Measurements from ENCODE around the gene APMAP.

APMAP gene, protein sequence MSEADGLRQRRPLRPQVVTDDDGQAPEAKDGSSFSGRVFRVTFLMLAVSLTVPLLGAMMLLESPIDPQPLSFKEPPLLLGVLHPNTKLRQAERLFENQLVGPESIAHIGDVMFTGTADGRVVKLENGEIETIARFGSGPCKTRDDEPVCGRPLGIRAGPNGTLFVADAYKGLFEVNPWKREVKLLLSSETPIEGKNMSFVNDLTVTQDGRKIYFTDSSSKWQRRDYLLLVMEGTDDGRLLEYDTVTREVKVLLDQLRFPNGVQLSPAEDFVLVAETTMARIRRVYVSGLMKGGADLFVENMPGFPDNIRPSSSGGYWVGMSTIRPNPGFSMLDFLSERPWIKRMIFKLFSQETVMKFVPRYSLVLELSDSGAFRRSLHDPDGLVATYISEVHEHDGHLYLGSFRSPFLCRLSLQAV

DNA sequence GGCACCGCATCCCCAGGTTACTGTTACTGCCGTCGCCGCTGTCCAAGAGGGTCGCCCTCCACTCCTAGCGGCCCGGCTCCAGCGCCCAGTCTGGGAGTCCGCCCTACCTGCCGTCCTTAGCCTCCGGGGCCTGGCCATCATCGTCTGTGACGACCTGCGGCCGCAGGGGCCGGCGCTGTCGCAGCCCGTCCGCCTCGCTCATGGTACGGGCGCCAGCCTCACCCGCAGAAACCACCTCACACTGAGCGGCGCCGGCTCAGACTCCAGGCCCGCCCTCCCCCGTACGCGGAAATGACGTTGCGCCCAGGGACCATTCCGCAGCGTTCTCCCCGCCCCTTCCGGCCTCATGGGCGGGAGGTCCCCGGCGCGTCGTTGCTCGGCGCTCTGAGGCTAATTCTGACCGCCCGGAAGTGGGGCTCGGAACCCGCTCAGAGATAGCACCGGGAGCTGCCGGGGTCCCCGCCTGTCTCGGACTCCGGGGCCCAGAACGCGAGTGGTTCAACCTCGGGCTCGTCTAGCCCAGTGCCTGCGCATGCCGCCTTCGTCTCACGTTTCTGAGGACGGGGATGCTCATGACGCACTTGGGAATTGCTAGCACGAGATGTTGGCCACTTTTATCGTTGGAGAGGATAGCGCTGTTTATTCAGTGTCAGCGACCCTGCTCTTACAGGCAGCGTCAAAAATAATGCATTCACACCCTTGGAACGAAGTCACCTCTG, at the start of gene APMAP:
Gene APMAP, minus strand, starts transcription at position 265 of the 719 bp plus-strand sequence. Its CDS starts 63 bp downstream, at position 202.
- no peaks in the 10 kb centered on the region for H3K9me3 ChIP-seq (ENCODE audit: control insufficient read depth in 5 of 5, low read length in 5 of 5)
- peak within 1 kb of the TSS; percentile 91 to 96 (median 93) for H3K4me3 ChIP-seq (ENCODE audit: low read depth in 1 of 5, low read length in 5 of 5)
- peaks cover 0 to 65% (median 58%) of the 10 kb centered on the region in 5 donors for H3K4me1 ChIP-seq (ENCODE audit: control insufficient read depth in 5 of 5, insufficient read depth in 5 of 5, low read length in 5 of 5)
- H3K27me3 ChIP-seq (ENCODE audit: control insufficient read depth in 5 of 5, insufficient read depth in 4 of 5, low read length in 5 of 5), result peaks cover 0 to 4% (median 0%) of the 10 kb centered on the region in 5 donors
- peak within 1 kb of the TSS; percentile 88 for H3K27ac ChIP-seq (ENCODE audit: low read depth, low read length)
- no peaks in the 10 kb centered on the region for H3K36me3 ChIP-seq (ENCODE audit: control insufficient read depth in 5 of 5, insufficient read depth in 5 of 5, low read length in 5 of 5)
- peak within 1 kb of the TSS; percentile 70 to 98 (median 92) for H3K9ac ChIP-seq (ENCODE audit: low read length in 5 of 5)

DNA sequence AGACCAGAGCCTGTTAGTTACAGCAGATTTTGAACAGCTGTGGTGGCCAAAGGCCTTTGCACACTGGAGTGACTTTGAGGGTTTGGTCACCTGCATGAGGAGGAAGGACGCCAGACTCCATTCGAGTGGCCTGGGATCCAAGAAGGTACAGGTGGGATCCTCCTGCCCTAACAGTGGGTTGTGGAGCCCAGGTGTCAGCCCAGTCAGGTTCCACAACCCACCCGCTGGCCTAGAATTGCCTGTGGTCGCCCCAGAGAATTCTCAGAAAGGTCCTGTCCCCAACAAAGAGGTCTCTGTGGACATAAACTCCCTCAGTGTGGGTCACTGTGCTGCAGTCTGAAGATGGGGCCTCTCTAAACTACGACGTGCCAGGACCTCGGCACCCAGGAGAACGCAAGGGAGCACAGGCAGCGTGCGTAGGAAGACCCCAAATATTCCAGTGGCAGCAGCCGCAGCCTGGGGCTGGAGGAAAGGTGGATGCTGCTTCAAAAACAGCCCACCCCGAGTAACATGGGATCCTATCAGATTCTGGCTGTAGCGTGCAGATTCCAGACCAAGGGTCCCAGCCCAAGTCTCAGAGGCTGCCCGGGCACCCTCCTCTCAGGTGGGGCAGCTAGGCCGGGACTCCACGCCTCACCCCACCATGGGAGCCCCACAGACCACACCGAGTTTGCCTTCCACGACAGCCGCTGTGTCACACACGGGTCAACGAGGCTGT, 49.4 kb upstream of the APMAP start:
- no peaks in the 10 kb centered on the region for H3K27me3 ChIP-seq (ENCODE audit: control insufficient read depth in 5 of 5, insufficient read depth in 4 of 5, low read length in 5 of 5)
- H3K9ac ChIP-seq (ENCODE audit: low read length in 5 of 5), result no peak overlapping the region
- H3K27ac ChIP-seq (ENCODE audit: low read depth, low read length), result peak overlapping the region; percentile 62
- peaks cover 0 to 15% (median 8%) of the 10 kb centered on the region in 5 donors for H3K36me3 ChIP-seq (ENCODE audit: control insufficient read depth in 5 of 5, insufficient read depth in 5 of 5, low read length in 5 of 5)
- peaks cover 30 to 84% (median 75%) of the 10 kb centered on the region in 5 donors for H3K4me1 ChIP-seq (ENCODE audit: control insufficient read depth in 5 of 5, insufficient read depth in 5 of 5, low read length in 5 of 5)
- H3K9me3 ChIP-seq (ENCODE audit: control insufficient read depth in 5 of 5, low read length in 5 of 5), result no peaks in the 10 kb centered on the region
- H3K4me3 ChIP-seq (ENCODE audit: low read depth in 1 of 5, low read length in 5 of 5), result no peak overlapping the region

DNA sequence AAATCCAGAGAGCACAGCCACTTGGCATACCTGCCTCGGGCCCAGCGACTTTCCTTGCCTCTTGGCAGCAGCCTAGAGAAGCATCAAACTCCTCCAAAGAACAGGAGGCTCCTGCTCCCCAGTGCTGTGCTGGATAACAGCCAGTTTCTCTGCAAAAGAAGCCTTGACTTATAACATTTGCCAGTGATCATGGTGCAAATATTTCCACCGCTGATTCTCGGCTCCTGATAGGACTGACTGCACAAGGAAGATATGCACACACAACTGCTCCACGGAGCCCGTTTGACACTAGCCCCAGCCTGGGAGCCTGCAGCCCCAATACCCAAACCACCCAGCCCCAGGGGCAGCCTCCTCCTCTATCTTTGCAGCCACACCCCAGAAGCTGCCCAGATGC, 47.9 kb upstream of the APMAP start:
- Histone ChIP-seq H3K27me3 (ENCODE audit: control insufficient read depth in 5 of 5, insufficient read depth in 4 of 5, low read length in 5 of 5) (no peaks in the 10 kb centered on the region), H3K4me3 (ENCODE audit: low read depth in 1 of 5, low read length in 5 of 5) (peak overlapping the region in 4 of 5 donors; percentile 1 to 43 (median 7)), H3K9me3 (ENCODE audit: control insufficient read depth in 5 of 5, low read length in 5 of 5) (no peaks in the 10 kb centered on the region), H3K27ac (ENCODE audit: low read depth, low read length) (peak overlapping the region; percentile 64), H3K36me3 (ENCODE audit: control insufficient read depth in 5 of 5, insufficient read depth in 5 of 5, low read length in 5 of 5) (peaks cover 0 to 2% (median 0%) of the 10 kb centered on the region in 5 donors), H3K4me1 (ENCODE audit: control insufficient read depth in 5 of 5, insufficient read depth in 5 of 5, low read length in 5 of 5) (peaks cover 30 to 96% (median 86%) of the 10 kb centered on the region in 5 donors), H3K9ac (ENCODE audit: low read length in 5 of 5) (peak overlapping the region in 2 of 5 donors; percentile 11 to 23)

DNA sequence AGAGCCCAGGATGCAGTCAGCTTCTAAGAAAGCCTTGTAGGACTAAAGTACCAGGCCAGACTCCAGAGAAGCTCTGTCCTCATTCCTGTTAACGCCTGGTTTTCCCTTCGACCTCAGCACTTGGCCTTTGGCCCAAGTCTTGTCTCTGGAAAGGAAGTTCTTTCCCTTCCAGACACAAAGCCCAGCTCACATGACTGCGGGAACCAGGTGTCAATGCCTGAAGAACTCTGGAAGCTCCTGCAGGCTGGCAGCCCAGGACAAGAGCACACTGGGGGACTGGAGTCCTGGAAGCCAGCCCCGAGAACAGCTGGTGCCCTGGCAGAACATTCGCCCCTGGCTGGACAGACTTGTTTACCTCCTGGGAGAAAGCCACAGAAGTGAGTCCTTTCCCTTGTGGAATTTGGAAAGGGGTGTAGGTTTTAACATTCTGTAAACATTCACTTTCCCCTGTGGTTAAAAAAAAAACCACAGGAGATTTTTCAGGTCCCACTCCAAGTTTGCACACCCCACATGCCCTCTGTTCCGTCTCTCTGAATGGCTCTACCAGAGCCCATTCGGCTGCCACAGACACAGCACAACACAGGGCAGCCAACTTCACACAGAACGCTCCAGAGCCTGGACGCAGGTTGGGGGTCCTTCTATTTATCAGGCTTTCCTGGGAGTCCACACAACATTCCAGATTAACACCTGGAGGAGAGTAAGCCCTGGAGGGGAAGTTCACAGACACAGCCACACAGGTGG, 47.3 kb upstream of the APMAP start:
- Histone ChIP-seq H3K27me3 (ENCODE audit: control insufficient read depth in 5 of 5, insufficient read depth in 4 of 5, low read length in 5 of 5) (no peaks in the 10 kb centered on the region), H3K9me3 (ENCODE audit: control insufficient read depth in 5 of 5, low read length in 5 of 5) (no peaks in the 10 kb centered on the region), H3K4me3 (ENCODE audit: low read depth in 1 of 5, low read length in 5 of 5) (peak overlapping the region in 4 of 5 donors; percentile 1 to 43 (median 7)), H3K36me3 (ENCODE audit: control insufficient read depth in 5 of 5, insufficient read depth in 5 of 5, low read length in 5 of 5) (no peaks in the 10 kb centered on the region), H3K4me1 (ENCODE audit: control insufficient read depth in 5 of 5, insufficient read depth in 5 of 5, low read length in 5 of 5) (peaks cover 26 to 90% (median 81%) of the 10 kb centered on the region in 5 donors), H3K9ac (ENCODE audit: low read length in 5 of 5) (peak overlapping the region in 4 of 5 donors; percentile 8 to 47 (median 17)), H3K27ac (ENCODE audit: low read depth, low read length) (peak overlapping the region; percentile 64)

DNA sequence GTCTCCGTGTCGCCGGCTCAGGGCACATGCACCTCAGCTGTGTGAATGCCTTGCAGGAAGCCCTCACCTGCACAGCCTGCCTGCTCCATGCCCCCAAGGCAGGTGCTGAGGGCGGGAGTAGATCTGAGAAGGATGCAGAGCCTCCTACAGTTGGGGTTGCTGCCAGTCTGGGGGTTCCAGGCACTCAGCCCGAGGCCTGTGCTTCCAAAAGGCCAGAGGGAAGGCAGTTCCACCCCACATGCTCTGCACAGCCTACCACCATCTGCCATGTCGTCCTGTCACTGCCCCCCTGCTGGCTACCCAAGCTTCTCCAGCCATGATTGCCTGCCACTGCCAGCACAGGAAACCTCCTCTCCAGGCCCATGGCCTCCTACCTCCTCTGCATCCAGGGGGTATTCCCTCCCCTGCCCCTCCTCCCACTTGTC, 46.1 kb upstream of the APMAP start:
- Histone ChIP-seq H3K9me3 (ENCODE audit: control insufficient read depth in 5 of 5, low read length in 5 of 5) (no peaks in the 10 kb centered on the region), H3K9ac (ENCODE audit: low read length in 5 of 5) (no peak overlapping the region), H3K4me3 (ENCODE audit: low read depth in 1 of 5, low read length in 5 of 5) (no peak overlapping the region), H3K27ac (ENCODE audit: low read depth, low read length) (peak overlapping the region; percentile 64), H3K4me1 (ENCODE audit: control insufficient read depth in 5 of 5, insufficient read depth in 5 of 5, low read length in 5 of 5) (peaks cover 24 to 82% (median 73%) of the 10 kb centered on the region in 5 donors), H3K36me3 (ENCODE audit: control insufficient read depth in 5 of 5, insufficient read depth in 5 of 5, low read length in 5 of 5) (no peaks in the 10 kb centered on the region), H3K27me3 (ENCODE audit: control insufficient read depth in 5 of 5, insufficient read depth in 4 of 5, low read length in 5 of 5) (no peaks in the 10 kb centered on the region)

DNA sequence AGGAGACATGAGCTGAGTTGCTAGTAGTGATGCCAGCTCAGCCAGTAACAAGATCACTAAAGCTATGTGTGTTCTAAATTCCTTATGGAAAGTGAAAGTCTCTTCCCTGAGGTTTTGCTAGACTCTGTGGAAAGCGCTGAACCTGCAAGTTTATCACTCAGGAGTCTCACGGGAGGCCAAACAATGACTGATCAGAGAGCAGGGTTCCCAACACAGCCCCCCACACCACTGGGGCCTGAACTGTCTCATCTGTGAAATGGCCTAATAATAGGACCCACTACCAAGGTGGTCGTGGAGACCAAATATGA, 45.5 kb upstream of the APMAP start:
- Histone ChIP-seq H3K27ac (ENCODE audit: low read depth, low read length) (peak overlapping the region; percentile 64), H3K9ac (ENCODE audit: low read length in 5 of 5) (peak overlapping the region in 1 of 5 donors; percentile 28), H3K36me3 (ENCODE audit: control insufficient read depth in 5 of 5, insufficient read depth in 5 of 5, low read length in 5 of 5) (no peaks in the 10 kb centered on the region), H3K4me1 (ENCODE audit: control insufficient read depth in 5 of 5, insufficient read depth in 5 of 5, low read length in 5 of 5) (peaks cover 23 to 82% (median 73%) of the 10 kb centered on the region in 5 donors), H3K27me3 (ENCODE audit: control insufficient read depth in 5 of 5, insufficient read depth in 4 of 5, low read length in 5 of 5) (no peaks in the 10 kb centered on the region), H3K9me3 (ENCODE audit: control insufficient read depth in 5 of 5, low read length in 5 of 5) (no peaks in the 10 kb centered on the region), H3K4me3 (ENCODE audit: low read depth in 1 of 5, low read length in 5 of 5) (no peak overlapping the region)

DNA sequence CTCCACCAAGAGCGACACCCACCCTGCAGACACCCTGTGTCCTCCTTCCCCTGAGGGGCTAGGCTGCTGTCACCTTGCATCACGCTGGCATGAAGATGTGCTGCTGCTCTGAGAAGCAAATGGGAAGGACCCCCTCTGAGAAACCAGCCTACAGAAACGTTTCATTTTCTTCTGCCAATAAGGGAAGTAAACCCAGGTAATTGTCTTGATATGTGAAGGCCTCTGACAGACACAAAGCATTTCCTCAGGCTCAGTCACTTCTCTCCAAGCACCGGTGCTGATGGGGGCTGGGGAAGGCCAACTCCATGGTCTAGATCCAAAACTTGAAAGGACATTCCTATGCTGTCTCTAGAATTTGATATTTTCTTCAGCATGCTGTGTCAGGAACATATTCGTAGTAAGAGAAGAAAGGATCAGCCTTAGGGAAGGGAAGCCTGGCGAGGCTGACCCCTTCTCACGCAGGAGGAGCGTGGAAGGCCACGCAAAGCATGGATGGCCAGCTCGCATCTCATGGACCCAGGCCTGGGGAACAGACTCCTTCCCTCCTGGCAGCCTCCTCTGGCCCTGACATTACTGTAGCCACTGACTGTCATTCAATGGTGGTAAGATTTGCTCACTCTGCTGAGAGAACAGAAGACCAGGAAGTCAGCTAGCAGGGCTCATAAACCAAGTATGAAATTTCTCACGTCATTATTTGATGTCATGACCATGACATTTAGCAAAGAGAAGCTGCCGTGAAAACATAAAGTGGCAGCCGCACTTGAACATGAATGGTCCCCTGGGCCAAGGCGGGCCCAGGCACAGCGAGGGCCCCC, 44.9 kb upstream of the APMAP start:
- Histone ChIP-seq H3K4me1 (ENCODE audit: control insufficient read depth in 5 of 5, insufficient read depth in 5 of 5, low read length in 5 of 5) (peaks cover 21 to 82% (median 73%) of the 10 kb centered on the region in 5 donors), H3K9me3 (ENCODE audit: control insufficient read depth in 5 of 5, low read length in 5 of 5) (no peaks in the 10 kb centered on the region), H3K9ac (ENCODE audit: low read length in 5 of 5) (peak overlapping the region in 1 of 5 donors; percentile 28)

DNA sequence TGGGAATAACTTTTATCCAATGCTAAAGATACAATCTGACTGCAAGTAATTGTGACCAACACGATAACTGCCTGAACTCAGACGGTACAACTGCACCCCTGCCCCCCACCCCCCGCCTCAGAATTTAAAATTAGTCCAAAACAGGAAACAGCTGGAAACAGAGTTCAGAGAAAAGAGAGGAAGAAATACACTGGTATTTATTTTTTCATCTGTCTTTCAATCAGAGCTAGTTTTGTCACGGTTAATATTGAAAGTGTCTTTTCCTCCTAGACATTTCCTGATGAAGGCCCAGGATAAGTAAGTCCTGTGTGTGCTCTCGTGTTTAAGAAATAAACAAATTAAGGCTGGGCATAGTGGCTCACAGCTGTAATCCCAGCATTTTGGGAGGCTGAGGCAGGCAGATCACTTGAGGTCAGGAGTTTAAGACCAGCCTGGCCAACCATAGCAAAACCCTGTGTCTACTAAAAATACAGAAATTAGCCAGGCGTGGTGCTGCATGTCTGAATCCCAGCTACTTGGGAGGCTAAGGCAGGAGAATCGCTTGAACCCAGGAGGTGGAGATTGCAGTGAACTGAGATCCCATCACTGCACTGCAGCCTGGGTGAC, 43.9 kb upstream of the APMAP start:
- peak overlapping the region in 1 of 5 donors; percentile 7 for H3K9ac ChIP-seq (ENCODE audit: low read length in 5 of 5)
- H3K4me3 ChIP-seq (ENCODE audit: low read depth in 1 of 5, low read length in 5 of 5), result peak overlapping the region in 1 of 5 donors; percentile 19
- no peaks in the 10 kb centered on the region for H3K27me3 ChIP-seq (ENCODE audit: control insufficient read depth in 5 of 5, insufficient read depth in 4 of 5, low read length in 5 of 5)

More for the DNA sequence above, 44.9 kb upstream of the APMAP start:
- Histone ChIP-seq H3K4me3 (ENCODE audit: low read depth in 1 of 5, low read length in 5 of 5) (no peak overlapping the region), H3K27me3 (ENCODE audit: control insufficient read depth in 5 of 5, insufficient read depth in 4 of 5, low read length in 5 of 5) (no peaks in the 10 kb centered on the region), H3K27ac (ENCODE audit: low read depth, low read length) (peak overlapping the region; percentile 64), H3K36me3 (ENCODE audit: control insufficient read depth in 5 of 5, insufficient read depth in 5 of 5, low read length in 5 of 5) (no peaks in the 10 kb centered on the region)

More for the DNA sequence above, 43.9 kb upstream of the APMAP start:
- Histone ChIP-seq H3K9me3 (ENCODE audit: control insufficient read depth in 5 of 5, low read length in 5 of 5) (no peaks in the 10 kb centered on the region), H3K27ac (ENCODE audit: low read depth, low read length) (no peak overlapping the region), H3K36me3 (ENCODE audit: control insufficient read depth in 5 of 5, insufficient read depth in 5 of 5, low read length in 5 of 5) (no peaks in the 10 kb centered on the region), H3K4me1 (ENCODE audit: control insufficient read depth in 5 of 5, insufficient read depth in 5 of 5, low read length in 5 of 5) (peaks cover 23 to 80% (median 76%) of the 10 kb centered on the region in 5 donors)

Data from subcutaneous abdominal adipose tissue (tissue), 5 donors.